WERI-Rb-1 (cell line): ENCODE results near the gene MIS12.

Experiments used
- DNase-seq: peaks from one replicate; pipeline ENCODE4 v3.0.0-alpha.2; 2020
- H3K27ac ChIP-seq: fragments of 250-450 bp; sonication (Bioruptor Pico); 2 replicates; pipeline ENCODE4 v1.5.1; 2020; ENCODE audit warnings: mild to moderate bottlenecking, moderate library complexity
- H3K27me3 ChIP-seq: fragments of 250-450 bp; sonication (Bioruptor Pico); 2 replicates; pipeline ENCODE4 v1.5.1; 2021; ENCODE audit warnings: mild to moderate bottlenecking, low read depth, moderate library complexity; ENCODE audit not compliant: insufficient read depth, severe bottlenecking
- H3K36me3 ChIP-seq: fragments of 250-450 bp; sonication (Bioruptor Pico); 2 replicates; pipeline ENCODE4 v1.5.1; 2020; ENCODE audit warnings: mild to moderate bottlenecking, moderate library complexity
- H3K4me3 ChIP-seq: 2 replicates; pipeline ENCODE4 v1.5.1; 2011; ENCODE audit warnings: low read depth, mild to moderate bottlenecking, control low read depth, low read length
- H3K9me3 ChIP-seq: fragments of 250-450 bp; sonication (Bioruptor Pico); 2 replicates; pipeline ENCODE4 v1.5.1; 2021; ENCODE audit warnings: mild to moderate bottlenecking, moderate library complexity; ENCODE audit not compliant: severe bottlenecking
- CTCF ChIP-seq: IDR thresholded peaks from 2 replicates; pipeline ENCODE4 v1.5.1; 2011; ENCODE audit warnings: low read depth, mild to moderate bottlenecking, control low read depth, inconsistent platforms, low read length

MIS12 gene

GRCh38 chr17:5531085-5531418 lies 44.7 kb downstream of the MIS12 start:
- TF ChIP-seq CTCF, result no peak
- H3K4me3 ChIP-seq, result no peak overlapping the region
- no peak for DNase-seq
- no peak overlapping the region for H3K27ac ChIP-seq
- no peaks in the 10 kb centered on the region for H3K9me3 ChIP-seq
- H3K36me3 ChIP-seq, result no peaks in the 10 kb centered on the region
- no peaks in the 10 kb centered on the region for H3K27me3 ChIP-seq

GRCh38 chr17:5532581-5532980 lies 46.2 kb downstream of the MIS12 start:
- no peaks in the 10 kb centered on the region for H3K9me3 ChIP-seq
- no peak overlapping the region for H3K4me3 ChIP-seq

GRCh38 chr17:5533486-5534315 lies 47.3 kb downstream of the MIS12 start:
- no peak for TF ChIP-seq CTCF
- Histone ChIP-seq H3K36me3 (no peaks in the 10 kb centered on the region), H3K4me3 (no peak overlapping the region)

More at GRCh38 chr17:5532581-5532980, 46.2 kb downstream of the MIS12 start:
- TF ChIP-seq CTCF, result no peak
- Histone ChIP-seq H3K27ac (no peak overlapping the region), H3K36me3 (no peaks in the 10 kb centered on the region), H3K27me3 (no peaks in the 10 kb centered on the region)
- no peak for DNase-seq

GRCh38 chr17:5535436-5535835 lies 49.1 kb downstream of the MIS12 start:
- Histone ChIP-seq H3K9me3 (no peaks in the 10 kb centered on the region), H3K4me3 (no peak overlapping the region), H3K27me3 (no peaks in the 10 kb centered on the region), H3K27ac (no peak overlapping the region), H3K36me3 (no peaks in the 10 kb centered on the region)
- DNase-seq, result no peak
- TF ChIP-seq CTCF, result no peak

More at GRCh38 chr17:5533486-5534315, 47.3 kb downstream of the MIS12 start:
- no peak overlapping the region for H3K27ac ChIP-seq
- H3K27me3 ChIP-seq, result no peaks in the 10 kb centered on the region
- DNase-seq, result no peak
- H3K9me3 ChIP-seq, result no peaks in the 10 kb centered on the region

GRCh38 chr17:5536866-5537650 lies 50.7 kb downstream of the MIS12 start:
- Histone ChIP-seq H3K4me3 (no peak overlapping the region), H3K27me3 (no peaks in the 10 kb centered on the region), H3K9me3 (no peaks in the 10 kb centered on the region), H3K27ac (no peak overlapping the region), H3K36me3 (no peaks in the 10 kb centered on the region)
- DNase-seq, result no peak
- TF ChIP-seq CTCF, result no peak
